BLaER1 treated with 17β-estradiol and CSF1 and Interleukin-3, amounts not matched to agents 10 nM and 100 nM (cell line): ENCODE measurements around the gene MICAL2.
A peak's percentile ranks its signal among the peaks of the same experiment; 100 is the strongest.

ENCODE experiments used
- H3K27ac ChIP-seq, 11 experiments: shearing (Covaris generic); formaldehyde crosslinking; 2 replicates each; pipeline ENCODE4 v1.8.1; 2022
- H3K27me3 ChIP-seq, 11 experiments: shearing (Covaris generic); formaldehyde crosslinking; 2 replicates each; pipeline ENCODE4 v1.8.1; 2022
- H3K36me3 ChIP-seq, 11 experiments: shearing (Covaris generic); formaldehyde crosslinking; 2 replicates each; pipeline ENCODE4 v1.8.1; 2022
- H3K4me1 ChIP-seq, 10 experiments: shearing (Covaris generic); formaldehyde crosslinking; 2 replicates each; pipeline ENCODE4 v1.8.1; 2022
- H3K4me2 ChIP-seq, 11 experiments: shearing (Covaris generic); formaldehyde crosslinking; 2 replicates each; pipeline ENCODE4 v1.8.1; 2022
- H3K4me3 ChIP-seq, 10 experiments: shearing (Covaris generic); formaldehyde crosslinking; 2 replicates each; pipeline ENCODE4 v1.8.1; 2022
- H3K9ac ChIP-seq, 11 experiments: shearing (Covaris generic); formaldehyde crosslinking; 2 replicates each; pipeline ENCODE4 v1.8.1; 2022
- H3K9me3 ChIP-seq, 11 experiments: shearing (Covaris generic); formaldehyde crosslinking; replicated peaks in 1 of 11; 2 replicates each; pipeline ENCODE4 v1.8.1; 2022
- H4K20me1 ChIP-seq, 11 experiments: shearing (Covaris generic); formaldehyde crosslinking; 2 replicates each; pipeline ENCODE4 v1.8.1; 2022
- Cebpa-rat ChIP-seq, 11 experiments: shearing (Covaris generic); IDR thresholded peaks; 2 replicates each; pipeline ENCODE4 v1.8.1; 2022

The MICAL2 gene

GRCh38 chr11:12222055-12222792 lies 111.8 kb downstream of the MICAL2 start:
- TF ChIP-seq Cebpa-rat (IDR thresholded peaks at IDR 0.05), result no peak
- peaks cover 0 to 29% (median 0%) of the 10 kb centered on the region in 11 experiments; a peak in 4 of 22 replicates for H3K36me3 ChIP-seq
- peak overlapping the region in 8 of 11 experiments; percentile 19 to 81 (median 46); a peak in 15 of 22 replicates for H3K27ac ChIP-seq
- H3K4me1 ChIP-seq, result peaks cover 46 to 82% (median 75%) of the 10 kb centered on the region in 10 experiments
- no peaks in the 10 kb centered on the region for H3K9me3 ChIP-seq
- peak overlapping the region in 8 of 11 experiments; percentile 1 to 43 (median 25); a peak in 11 of 22 replicates for H3K9ac ChIP-seq
- no peaks in the 10 kb centered on the region for H3K27me3 ChIP-seq
- no peaks in the 10 kb centered on the region for H4K20me1 ChIP-seq
- H3K4me2 ChIP-seq, result peak overlapping the region; percentile 88 to 98 (median 94)
- 0 out of 20 replicates have a peak overlapping the region, but pooled peaks of 1 of the 10 experiments have one; percentile 21 for H3K4me3 ChIP-seq

GRCh38 chr11:12223771-12224536 lies 113.6 kb downstream of the MICAL2 start:
- H4K20me1 ChIP-seq, result no peaks in the 10 kb centered on the region
- TF ChIP-seq Cebpa-rat (IDR thresholded peaks at IDR 0.05), result 0 out of 22 replicates have a peak, but pooled peaks of 1 of the 11 experiments have one; percentile 42
- H3K27ac ChIP-seq, result peak overlapping the region; percentile 55 to 81 (median 76); a peak in 21 of 22 replicates
- H3K4me1 ChIP-seq, result peaks cover 48 to 77% (median 65%) of the 10 kb centered on the region in 10 experiments
- peak overlapping the region in 9 of 10 experiments; percentile 2 to 51 (median 18); a peak in 9 of 20 replicates for H3K4me3 ChIP-seq
- H3K27me3 ChIP-seq, result no peaks in the 10 kb centered on the region
- H3K4me2 ChIP-seq, result peak overlapping the region; percentile 88 to 98 (median 94)
- H3K36me3 ChIP-seq, result peaks cover 0 to 33% (median 0%) of the 10 kb centered on the region in 11 experiments; a peak in 4 of 22 replicates
- H3K9ac ChIP-seq, result peak overlapping the region; percentile 24 to 73 (median 64); a peak in 19 of 22 replicates
- H3K9me3 ChIP-seq, result no peaks in the 10 kb centered on the region

DNA sequence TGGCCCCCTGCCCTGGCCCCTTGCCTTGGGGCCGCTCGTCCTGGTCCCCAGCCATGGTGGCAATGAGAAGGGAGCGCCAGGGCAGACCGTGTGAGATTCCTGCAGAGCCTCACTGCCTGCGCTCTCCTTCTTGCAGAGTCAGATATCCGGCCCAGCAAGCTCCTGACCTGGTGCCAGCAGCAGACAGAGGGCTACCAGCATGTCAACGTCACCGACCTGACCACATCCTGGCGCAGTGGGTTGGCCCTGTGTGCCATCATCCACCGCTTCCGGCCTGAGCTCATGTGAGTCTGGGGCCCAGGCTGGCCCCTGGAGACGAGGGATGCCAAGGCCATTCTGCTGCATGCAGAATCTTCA lies 114.1 kb downstream of the MICAL2 start:
- no peak for TF ChIP-seq Cebpa-rat (IDR thresholded peaks at IDR 0.05)
- peak overlapping the region; percentile 55 to 81 (median 76); a peak in 21 of 22 replicates for H3K27ac ChIP-seq
- H3K36me3 ChIP-seq, result peaks cover 0 to 34% (median 0%) of the 10 kb centered on the region in 11 experiments; a peak in 4 of 22 replicates
- no peaks in the 10 kb centered on the region for H3K27me3 ChIP-seq
- peaks cover 53 to 78% (median 65%) of the 10 kb centered on the region in 10 experiments for H3K4me1 ChIP-seq
- H3K9me3 ChIP-seq, result no peaks in the 10 kb centered on the region
- H3K4me3 ChIP-seq, result peak overlapping the region in 9 of 10 experiments; percentile 2 to 51 (median 18); a peak in 9 of 20 replicates
- peak overlapping the region; percentile 24 to 73 (median 64); a peak in 19 of 22 replicates for H3K9ac ChIP-seq
- peak overlapping the region; percentile 88 to 98 (median 94) for H3K4me2 ChIP-seq
- no peaks in the 10 kb centered on the region for H4K20me1 ChIP-seq

- H3K36me3 ChIP-seq, result peaks cover 0 to 38% (median 0%) of the 10 kb centered on the region in 11 experiments; a peak in 4 of 22 replicates
- H3K4me2 ChIP-seq, result peak overlapping the region; percentile 88 to 98 (median 94)
- peak overlapping the region in 1 of 11 experiments; percentile 4; a peak in 1 of 22 replicates for H3K9ac ChIP-seq
- TF ChIP-seq Cebpa-rat (IDR thresholded peaks at IDR 0.05), result peak in 3 of 11 experiments; percentile 15 to 71 (median 54); a peak in 4 of 22 replicates
- H3K27ac ChIP-seq, result peak overlapping the region in 10 of 11 experiments; percentile 1 to 81 (median 46); a peak in 14 of 22 replicates
- no peaks in the 10 kb centered on the region for H3K9me3 ChIP-seq
- H3K27me3 ChIP-seq, result no peaks in the 10 kb centered on the region
- no peak overlapping the region for H3K4me3 ChIP-seq
- no peaks in the 10 kb centered on the region for H4K20me1 ChIP-seq
- H3K4me1 ChIP-seq, result peaks cover 54 to 78% (median 61%) of the 10 kb centered on the region in 10 experiments
Measured at GRCh38 chr11:12225046-12225739, 114.8 kb downstream of the MICAL2 start.

GRCh38 chr11:12226093-12226492 lies 115.7 kb downstream of the MICAL2 start:
- H3K9ac ChIP-seq, result no peak overlapping the region
- TF ChIP-seq Cebpa-rat (IDR thresholded peaks at IDR 0.05), result no peak
- no peaks in the 10 kb centered on the region for H4K20me1 ChIP-seq
- no peaks in the 10 kb centered on the region for H3K27me3 ChIP-seq
- H3K4me1 ChIP-seq, result peaks cover 47 to 74% (median 60%) of the 10 kb centered on the region in 10 experiments
- H3K4me3 ChIP-seq, result no peak overlapping the region
- peak overlapping the region in 6 of 11 experiments; percentile 21 to 98 (median 94); a peak in 7 of 22 replicates for H3K4me2 ChIP-seq
- H3K36me3 ChIP-seq, result peaks cover 0 to 47% (median 0%) of the 10 kb centered on the region in 11 experiments; a peak in 4 of 22 replicates
- peak overlapping the region in 5 of 11 experiments; percentile 10 to 81 (median 47); a peak in 7 of 22 replicates for H3K27ac ChIP-seq
- no peaks in the 10 kb centered on the region for H3K9me3 ChIP-seq

DNA sequence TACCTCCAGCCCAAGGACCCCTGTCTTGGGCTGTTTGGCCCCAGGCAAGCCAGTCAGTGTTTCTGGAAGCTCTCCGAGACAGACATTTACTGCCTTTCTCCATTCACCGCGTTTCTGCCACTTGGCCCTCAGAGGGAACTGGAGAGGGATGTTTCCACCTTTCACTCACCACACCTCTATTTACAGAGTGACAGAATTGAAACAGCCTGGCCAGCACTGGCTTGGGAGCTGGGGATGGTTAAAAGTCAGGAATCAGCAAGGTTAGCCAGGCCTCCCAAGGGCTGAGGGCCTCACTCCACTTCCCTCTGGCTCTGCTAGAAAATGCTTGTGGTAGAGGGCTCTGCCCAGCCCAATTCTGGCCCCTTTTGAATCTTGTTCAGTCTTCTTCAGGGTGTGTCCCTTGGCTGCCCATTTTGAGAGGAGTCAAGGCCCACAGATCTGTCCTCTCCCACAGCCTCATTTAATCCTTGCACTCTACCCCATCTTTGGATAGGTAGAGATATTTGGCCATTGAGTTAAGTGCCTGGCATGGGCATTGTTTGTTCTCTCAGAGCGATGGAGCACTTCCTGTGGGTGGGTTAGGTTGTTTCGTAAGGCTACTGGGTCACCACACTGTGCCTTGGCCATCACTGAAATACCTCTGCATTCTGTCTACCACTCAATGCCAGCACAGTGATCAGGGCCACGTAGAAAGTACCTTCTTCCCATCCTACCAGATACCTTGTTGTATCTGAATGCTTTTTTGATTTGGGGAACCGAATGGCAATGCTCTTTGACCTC lies 119.2 kb downstream of the MICAL2 start:
- H3K4me2 ChIP-seq, result peak overlapping the region in 8 of 11 experiments; percentile 0 to 75 (median 55); a peak in 13 of 22 replicates
- no peak for TF ChIP-seq Cebpa-rat (IDR thresholded peaks at IDR 0.05)

DNA sequence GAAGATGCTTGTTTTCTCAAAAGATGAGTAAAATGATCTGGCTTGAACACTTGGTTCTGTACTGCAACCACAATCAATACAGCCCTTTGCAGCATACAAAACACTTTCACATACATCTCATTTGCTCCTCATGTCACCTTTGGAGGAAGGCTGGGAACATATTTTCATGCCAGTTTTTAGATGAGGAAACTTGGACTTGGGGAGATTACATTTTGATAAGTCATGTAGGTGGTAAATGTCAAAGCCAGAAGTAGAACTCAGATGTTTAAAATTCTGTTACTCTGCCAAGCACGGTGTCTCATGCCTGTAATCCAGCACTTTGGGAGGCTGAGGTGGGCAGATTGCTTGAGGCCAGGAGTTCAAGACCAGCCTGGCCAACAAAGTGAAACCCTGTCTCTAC lies 121.8 kb downstream of the MICAL2 start:
- no peak for TF ChIP-seq Cebpa-rat (IDR thresholded peaks at IDR 0.05)
- Histone ChIP-seq H3K27me3 (no peaks in the 10 kb centered on the region), H3K4me1 (peaks cover 28 to 47% (median 38%) of the 10 kb centered on the region in 10 experiments), H3K36me3 (peaks cover 0 to 52% (median 0%) of the 10 kb centered on the region in 11 experiments; a peak in 4 of 22 replicates), H3K27ac (no peak overlapping the region), H3K4me3 (no peak overlapping the region), H3K9me3 (no peaks in the 10 kb centered on the region), H3K4me2 (no peak overlapping the region), H4K20me1 (no peaks in the 10 kb centered on the region), H3K9ac (no peak overlapping the region)

More for the DNA sequence above, 119.2 kb downstream of the MICAL2 start:
- Histone ChIP-seq H3K4me1 (peaks cover 16 to 40% (median 27%) of the 10 kb centered on the region in 10 experiments), H3K27ac (peak overlapping the region in 3 of 11 experiments; percentile 44 to 62 (median 61); a peak in 6 of 22 replicates), H3K27me3 (no peaks in the 10 kb centered on the region), H4K20me1 (no peaks in the 10 kb centered on the region), H3K9ac (0 out of 22 replicates have a peak overlapping the region, but pooled peaks of 1 of the 11 experiments have one; percentile 9), H3K9me3 (no peaks in the 10 kb centered on the region), H3K36me3 (peaks cover 0 to 66% (median 0%) of the 10 kb centered on the region in 11 experiments; a peak in 4 of 22 replicates), H3K4me3 (no peak overlapping the region)
